GM19324 (cell line): ENCODE measurements around the gene HDC.
A peak's percentile ranks its signal among the peaks of the same experiment; 100 is the strongest.

Source experiments
- ATAC-seq: cut with Tn5 transposase; IDR thresholded peaks from one replicate; pipeline ENCODE4 v1.9.1; 2021; ENCODE audit warnings: mild to moderate bottlenecking, moderate library complexity; ENCODE audit not compliant: unreplicated experiment, low FRiP score

The HDC gene

GRCh38 chr15:50257332-50257731 lies 8.2 kb downstream of the HDC start:
- ATAC-seq, result no peak

- ATAC-seq, result no peak
Observed at GRCh38 chr15:50256188-50257041, 9.1 kb downstream of the HDC start.

- no peak for ATAC-seq
Observed at GRCh38 chr15:50252556-50252955, 13.0 kb downstream of the HDC start.

GRCh38 chr15:50251638-50252182 lies 13.8 kb downstream of the HDC start:
- no peak for ATAC-seq

GRCh38 chr15:50250760-50251394 lies 14.6 kb downstream of the HDC start:
- ATAC-seq, result no peak

- ATAC-seq, result no peak
Observed at GRCh38 chr15:50249704-50250103, 15.8 kb downstream of the HDC start.

GRCh38 chr15:50248994-50249582 lies 16.4 kb downstream of the HDC start:
- no peak for ATAC-seq

- peak; percentile 89 for ATAC-seq
Observed at GRCh38 chr15:50247819-50248655, 17.5 kb downstream of the HDC start.

- ATAC-seq, result no peak
Observed at GRCh38 chr15:50246631-50247030, 18.9 kb downstream of the HDC start.

- ATAC-seq, result no peak
Observed at GRCh38 chr15:50244959-50245624, 20.4 kb downstream of the HDC start.

GRCh38 chr15:50244153-50244552 lies 21.4 kb downstream of the HDC start:
- no peak for ATAC-seq

GRCh38 chr15:50241684-50242450 lies 23.7 kb downstream of the HDC start:
- no peak for ATAC-seq

- no peak for ATAC-seq
Observed at GRCh38 chr15:50238255-50238654, 27.3 kb downstream of the HDC start.

GRCh38 chr15:50236433-50236832 lies 29.1 kb downstream of the HDC start:
- ATAC-seq, result no peak

GRCh38 chr15:50235794-50236193 lies 29.7 kb downstream of the HDC start:
- no peak for ATAC-seq

GRCh38 chr15:50234764-50235163 lies 30.8 kb downstream of the HDC start:
- ATAC-seq, result no peak

GRCh38 chr15:50233192-50233736 lies 32.3 kb downstream of the HDC start:
- no peak for ATAC-seq

- no peak for ATAC-seq
Observed at GRCh38 chr15:50232791-50233190, 32.7 kb downstream of the HDC start.

- ATAC-seq, result no peak
Observed at GRCh38 chr15:50231761-50232160, 33.8 kb downstream of the HDC start.
